GM23248 (cell line): Measurements from ENCODE around the gene CAPN2.

Source experiments
- EZH2 ChIP-seq: fragments of 200-600 bp; sonication (generic); IDR thresholded peaks from 2 replicates; pipeline ENCODE4 v1.6.1; 2018; ENCODE audit warnings: antibody characterized with exemption, mild to moderate bottlenecking; ENCODE audit not compliant: insufficient read depth, poor library complexity, severe bottlenecking
- EZH2phosphoT487 ChIP-seq: fragments of 200-600 bp; sonication (generic); IDR thresholded peaks from 2 replicates; pipeline ENCODE4 v1.6.1; 2018; ENCODE audit warnings: antibody characterized with exemption, moderate library complexity, mild to moderate bottlenecking, low read depth; ENCODE audit not compliant: insufficient read depth

GRCh38 chr1:223820971-223821370, 108.6 kb downstream of the CAPN2 start:
- TF ChIP-seq EZH2phosphoT487 (no peak), EZH2 (no peak)
